ENCODE results near the gene NSG1.

- TF ChIP-seq, protein P1, sequence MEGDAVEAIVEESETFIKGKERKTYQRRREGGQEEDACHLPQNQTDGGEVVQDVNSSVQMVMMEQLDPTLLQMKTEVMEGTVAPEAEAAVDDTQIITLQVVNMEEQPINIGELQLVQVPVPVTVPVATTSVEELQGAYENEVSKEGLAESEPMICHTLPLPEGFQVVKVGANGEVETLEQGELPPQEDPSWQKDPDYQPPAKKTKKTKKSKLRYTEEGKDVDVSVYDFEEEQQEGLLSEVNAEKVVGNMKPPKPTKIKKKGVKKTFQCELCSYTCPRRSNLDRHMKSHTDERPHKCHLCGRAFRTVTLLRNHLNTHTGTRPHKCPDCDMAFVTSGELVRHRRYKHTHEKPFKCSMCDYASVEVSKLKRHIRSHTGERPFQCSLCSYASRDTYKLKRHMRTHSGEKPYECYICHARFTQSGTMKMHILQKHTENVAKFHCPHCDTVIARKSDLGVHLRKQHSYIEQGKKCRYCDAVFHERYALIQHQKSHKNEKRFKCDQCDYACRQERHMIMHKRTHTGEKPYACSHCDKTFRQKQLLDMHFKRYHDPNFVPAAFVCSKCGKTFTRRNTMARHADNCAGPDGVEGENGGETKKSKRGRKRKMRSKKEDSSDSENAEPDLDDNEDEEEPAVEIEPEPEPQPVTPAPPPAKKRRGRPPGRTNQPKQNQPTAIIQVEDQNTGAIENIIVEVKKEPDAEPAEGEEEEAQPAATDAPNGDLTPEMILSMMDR (conservative IDR thresholded peaks at IDR 0.05; ENCODE audit: low read depth, low read length) = no peak
- no peak for TF ChIP-seq EZH2phosphoT487 (IDR thresholded peaks at IDR 0.05; ENCODE audit: borderline replicate concordance, low read length)
These were observed 2.1 kb downstream of the NSG1 start for GRCh38 chr4:4388836-4389575.
